Stimulated activated CD8-positive, alpha-beta memory T cell treated with anti-CD3 and anti-CD28 coated beads, Interleukin-12 subunit alpha, Interleukin-12 subunit beta, amount 100 ng/mL, for 1 hour (primary cell): ENCODE measurements around the gene AUTS2.

Source experiments
- DNase-seq: peaks from one replicate; pipeline ENCODE4 v3.0.0-alpha.2; 2020; ENCODE audit warnings: low read depth

AUTS2 gene

DNA sequence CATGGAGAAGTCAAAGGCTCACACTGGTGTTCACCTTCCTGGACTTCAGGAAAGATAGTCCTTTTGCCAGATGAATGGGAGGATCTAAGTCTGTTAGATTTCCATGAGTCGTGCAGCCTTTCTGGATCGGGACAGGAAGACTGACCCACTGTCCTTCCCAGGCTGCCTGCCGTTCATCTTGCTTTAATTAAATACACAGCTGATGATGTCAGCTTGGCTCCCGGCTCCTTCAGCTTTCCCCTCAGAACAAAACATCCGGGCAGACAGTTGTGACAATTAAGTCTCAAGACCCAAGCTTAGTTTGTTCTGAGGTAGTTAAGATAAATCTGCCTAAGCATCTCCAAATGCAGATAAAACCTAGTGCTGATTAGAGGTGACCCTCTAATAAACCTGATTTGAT lies 58.6 kb downstream of the AUTS2 start:
- no peak for DNase-seq

DNA sequence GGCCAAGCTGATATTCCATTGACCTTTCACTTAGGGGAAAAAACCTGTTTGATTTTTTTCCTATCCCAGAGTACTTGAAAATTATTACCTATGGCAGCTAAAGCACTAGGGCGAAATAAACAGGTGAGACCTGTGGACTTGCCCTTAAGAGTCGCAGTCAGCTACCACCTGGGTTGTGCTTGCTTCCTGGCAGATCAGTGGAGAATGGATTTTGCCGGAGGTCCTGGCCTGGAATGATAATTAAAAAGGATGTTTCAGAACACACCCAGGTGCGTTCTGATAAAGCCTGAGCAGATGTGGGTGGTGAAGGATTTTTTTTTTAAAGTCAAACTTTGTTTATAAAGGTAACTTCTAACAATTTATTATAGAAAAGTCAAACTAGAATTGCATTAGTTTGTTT lies 59.1 kb downstream of the AUTS2 start:
- DNase-seq = no peak

DNA sequence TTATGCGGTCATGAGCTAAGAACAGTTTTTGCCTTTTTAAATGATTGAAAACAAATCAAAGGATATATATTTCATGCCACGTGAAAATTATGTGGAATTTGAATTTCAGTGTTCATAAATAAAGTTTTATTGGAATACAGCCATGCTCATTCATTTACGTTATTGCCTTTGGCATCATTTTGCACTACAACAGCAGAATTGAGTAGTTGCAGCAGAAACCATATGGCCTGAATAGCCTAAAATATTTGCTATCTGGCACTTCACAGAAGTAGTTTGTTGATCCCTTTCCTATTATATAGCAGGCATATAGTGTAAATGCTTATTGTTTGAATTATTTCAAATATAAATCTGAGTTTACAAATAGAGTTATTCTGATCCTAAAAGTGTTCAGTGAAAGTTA lies 59.7 kb downstream of the AUTS2 start:
- no peak for DNase-seq

DNA sequence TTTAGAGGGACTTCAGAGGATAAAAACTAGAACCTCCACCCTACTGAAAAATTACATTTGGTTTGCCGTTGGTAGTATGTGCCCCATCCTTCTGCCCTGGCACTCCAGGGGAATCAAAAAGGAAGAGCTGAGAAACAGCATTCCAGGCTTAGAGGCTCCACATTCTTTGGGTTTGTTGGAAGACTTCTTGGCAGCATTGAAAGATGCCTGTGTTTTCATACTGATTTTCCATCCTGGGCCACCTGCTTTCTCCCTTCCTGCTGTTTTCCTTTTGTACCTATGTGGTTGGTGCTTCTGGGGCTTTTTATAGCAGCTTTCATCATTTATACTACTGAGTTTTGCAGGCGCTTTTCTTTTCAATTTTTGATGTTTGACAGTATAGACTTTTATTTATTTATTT lies 61.7 kb downstream of the AUTS2 start:
- no peak for DNase-seq

DNA sequence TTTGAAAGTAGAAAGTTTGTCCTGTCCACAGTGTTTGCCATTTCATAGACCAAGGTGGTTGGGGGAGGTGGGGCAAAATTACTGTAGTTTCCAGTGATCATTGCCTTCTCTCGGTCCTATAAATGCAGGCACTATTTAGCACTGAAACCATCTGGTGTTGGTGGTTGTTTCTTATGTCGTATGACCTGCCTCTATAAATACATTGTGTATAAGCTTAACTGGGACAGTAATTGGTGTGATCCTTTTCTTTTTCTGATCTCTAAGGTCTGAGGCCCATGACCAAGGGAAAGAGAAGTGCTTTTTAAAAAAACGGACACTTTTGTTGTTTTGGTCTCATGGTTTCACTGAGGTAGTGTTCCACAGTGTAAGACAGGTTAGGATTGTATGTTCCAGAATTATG lies 63.1 kb downstream of the AUTS2 start:
- no peak for DNase-seq

DNA sequence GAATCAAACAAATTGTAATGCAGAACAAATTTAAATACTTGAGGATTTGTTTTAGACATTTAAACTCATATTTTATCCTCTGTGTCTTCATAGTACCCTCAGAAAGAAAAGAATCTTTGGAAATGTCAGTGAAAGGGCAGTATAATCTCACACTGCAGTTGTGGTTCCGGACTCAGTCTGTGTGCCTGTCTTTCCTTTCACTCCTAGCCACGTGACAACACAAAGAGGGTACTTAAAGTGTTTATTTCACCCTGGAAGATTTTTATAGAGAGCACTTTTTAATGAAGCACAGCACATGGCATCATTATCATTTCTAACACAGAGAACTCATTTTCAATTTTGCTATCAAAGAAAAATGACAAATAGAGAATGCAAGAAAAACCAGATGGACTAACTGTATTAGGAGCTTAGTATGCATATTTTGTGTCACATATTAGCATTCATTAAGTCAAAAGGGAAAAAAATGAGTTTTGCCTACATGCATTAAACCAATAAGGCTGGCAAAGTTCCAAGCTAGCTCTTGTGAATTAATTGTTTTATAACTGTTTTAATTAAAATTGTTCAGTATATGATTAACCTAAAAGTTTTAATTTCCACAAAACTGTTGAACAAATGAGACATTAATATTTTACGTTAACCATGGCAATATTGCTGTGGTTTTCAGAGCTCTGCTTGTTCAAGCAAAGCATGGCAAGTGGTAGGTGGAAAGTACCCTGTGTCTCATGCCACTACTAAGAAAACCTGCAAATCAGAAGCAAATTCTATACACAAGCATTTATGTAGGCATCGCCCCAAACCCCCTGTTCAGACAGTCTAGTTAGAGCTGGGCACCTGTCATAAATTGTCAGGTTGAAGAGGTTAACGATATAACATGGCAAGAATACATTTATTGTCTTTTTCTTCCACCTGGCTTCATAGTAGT lies 65.9 kb downstream of the AUTS2 start:
- DNase-seq = no peak

DNA sequence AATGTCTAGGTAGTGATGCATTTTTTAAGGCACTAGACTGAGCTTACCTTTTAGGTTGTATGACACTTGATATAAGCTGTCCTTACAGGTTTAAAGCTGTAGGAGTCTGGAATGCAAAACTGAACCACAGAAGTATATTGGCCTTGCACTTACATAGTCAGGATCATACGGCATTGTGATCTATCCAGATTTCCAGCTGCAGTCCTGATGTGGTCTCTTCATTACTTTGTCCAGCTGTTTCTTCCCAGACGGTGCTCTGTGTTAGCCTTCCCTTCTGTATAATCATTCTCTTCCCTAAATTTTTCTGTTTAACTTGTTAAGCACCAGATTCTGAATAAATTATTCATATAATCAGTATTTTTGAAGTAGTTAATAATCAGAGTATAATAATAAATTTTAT lies 67.1 kb downstream of the AUTS2 start:
- no peak for DNase-seq

DNA sequence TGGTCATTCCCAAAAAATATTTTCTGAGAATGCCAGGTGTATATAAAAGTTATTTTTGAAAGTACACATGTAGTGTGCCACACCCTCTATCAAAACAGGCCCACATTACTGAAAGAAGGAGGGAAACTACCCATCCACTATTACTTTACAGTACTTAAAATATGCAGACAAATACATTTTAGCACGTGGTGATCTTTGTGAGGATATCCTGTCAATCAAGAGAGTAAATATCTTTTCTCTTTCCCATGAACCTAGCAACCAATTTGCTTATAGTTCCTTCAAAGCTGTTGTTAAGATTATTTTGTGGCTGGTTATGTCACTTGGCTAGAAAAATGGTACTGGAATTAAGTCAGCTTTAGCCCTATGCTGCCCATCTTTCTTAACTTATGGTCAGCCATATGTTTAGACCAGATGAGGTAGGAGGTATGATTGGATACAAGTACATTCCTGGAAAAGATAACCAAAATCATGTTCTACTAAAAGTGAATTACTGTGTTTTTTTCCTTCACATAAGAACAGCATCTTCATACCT lies 70.1 kb downstream of the AUTS2 start:
- DNase-seq = no peak

DNA sequence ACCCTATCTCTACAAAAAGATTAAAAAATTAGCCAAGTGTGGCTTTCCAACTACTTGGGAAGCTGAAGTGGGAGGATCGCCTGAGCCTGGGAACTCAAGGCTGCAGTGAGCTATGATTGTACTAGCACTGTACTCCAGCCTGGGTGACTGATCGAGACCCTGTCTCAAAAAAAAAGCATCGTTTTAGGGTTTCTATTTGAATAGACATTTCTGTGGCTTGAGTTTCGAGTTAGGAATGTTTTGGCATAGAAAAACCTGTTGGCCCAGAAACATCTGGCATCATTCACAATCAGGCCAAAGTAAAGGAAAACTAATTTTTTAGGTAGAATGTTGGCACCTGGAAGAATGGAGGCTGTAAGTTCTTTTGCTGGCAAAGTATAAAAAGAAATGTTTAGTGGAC lies 72.4 kb downstream of the AUTS2 start:
- no peak for DNase-seq

DNA sequence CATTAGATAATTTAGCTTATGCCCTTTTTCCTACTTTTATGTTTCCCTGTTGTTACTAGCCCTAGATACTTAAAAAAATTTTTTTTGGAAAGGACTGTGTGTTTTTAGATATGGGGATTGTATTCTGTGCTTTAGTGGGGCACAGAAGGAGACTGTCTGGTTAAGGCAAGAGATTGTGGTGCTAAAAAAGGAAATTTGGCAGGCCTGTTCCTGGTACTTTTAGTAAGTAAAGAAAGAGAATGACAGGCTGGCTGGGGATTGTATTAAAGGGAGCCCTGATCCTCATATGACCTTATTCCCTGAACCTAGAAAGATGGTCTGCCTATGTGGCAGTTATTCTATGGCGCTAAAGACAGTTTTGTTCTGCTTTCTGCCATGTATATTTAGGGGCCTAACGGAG lies 74.8 kb downstream of the AUTS2 start:
- DNase-seq = no peak

DNA sequence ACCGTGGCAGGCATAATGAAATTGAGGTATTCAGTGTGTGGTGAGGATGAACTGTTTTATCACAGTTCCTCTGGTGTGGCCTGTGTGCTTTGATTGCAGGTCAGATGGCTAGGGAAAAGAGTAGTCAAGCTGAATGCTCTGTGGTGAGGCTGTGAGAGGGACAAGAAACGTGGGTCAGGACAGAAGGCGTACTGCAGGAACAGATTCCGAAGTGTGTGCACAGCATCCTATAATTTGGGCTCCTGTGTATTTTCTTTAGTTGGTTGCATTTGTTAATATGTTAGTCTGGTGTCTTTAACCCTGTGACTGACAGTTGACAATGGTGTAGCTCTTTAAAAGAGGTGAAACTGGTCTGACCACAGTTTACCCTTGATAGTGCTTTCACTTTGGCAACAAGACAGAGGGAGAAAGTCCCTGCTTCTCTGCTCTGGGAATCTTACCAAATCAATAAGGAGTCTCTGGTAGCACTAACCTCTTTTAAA lies 76.5 kb downstream of the AUTS2 start:
- no peak for DNase-seq

DNA sequence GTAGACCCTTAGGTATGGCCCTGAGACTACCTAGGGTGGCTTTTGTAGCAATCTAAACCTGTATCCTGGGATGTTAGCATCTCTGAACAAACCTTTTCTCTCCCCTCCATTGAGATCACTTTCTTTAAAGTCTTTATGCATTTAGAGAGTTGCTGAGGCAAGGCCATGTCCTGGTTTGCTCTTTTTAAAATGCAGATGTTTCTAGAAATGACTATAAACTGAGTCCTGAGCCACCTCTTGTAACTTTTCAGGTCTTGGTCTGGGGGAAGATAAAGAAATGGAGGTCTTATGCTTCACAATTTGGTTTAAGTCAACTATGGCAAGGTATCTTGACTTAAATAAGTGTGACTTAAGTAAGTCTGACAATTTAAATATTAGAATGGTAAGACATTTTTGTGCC lies 78.0 kb downstream of the AUTS2 start:
- no peak for DNase-seq

DNA sequence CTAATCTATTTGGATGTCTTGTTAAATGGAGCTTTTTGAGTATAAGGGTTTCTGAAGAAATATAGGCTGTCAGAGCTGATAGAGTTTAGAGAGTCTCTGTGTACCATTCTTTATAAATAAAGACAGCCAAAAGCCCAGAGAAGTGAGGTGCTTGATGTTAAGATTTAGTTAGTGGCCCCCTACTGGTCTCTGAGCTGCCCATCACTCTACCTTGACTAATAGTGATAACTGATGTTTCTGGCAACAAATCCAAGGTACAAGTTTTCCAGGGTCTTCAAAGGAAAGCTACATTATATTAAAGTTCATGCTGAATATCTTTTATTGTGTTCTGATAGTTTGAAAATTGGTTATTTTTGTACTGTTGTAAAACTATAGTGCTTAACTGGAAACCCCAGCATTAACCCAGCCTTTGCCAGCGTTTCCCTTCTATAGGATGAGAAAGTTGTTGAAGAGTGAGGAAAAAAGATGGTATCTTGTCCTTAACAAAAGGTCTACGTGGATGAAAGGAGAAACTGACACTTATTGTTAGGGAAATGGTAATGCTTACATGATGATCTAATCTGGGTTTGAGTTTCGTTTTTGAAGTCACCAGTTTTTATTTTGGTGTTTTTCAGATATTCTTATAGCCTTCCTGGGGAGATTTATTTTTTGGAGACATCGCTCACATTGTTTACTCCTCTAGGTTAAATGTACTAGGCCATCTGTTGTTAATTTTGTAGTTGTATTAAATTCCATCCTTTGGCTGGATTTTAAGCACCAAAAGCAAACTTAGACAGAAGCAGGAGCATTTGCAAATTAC lies 79.0 kb downstream of the AUTS2 start:
- no peak for DNase-seq

DNA sequence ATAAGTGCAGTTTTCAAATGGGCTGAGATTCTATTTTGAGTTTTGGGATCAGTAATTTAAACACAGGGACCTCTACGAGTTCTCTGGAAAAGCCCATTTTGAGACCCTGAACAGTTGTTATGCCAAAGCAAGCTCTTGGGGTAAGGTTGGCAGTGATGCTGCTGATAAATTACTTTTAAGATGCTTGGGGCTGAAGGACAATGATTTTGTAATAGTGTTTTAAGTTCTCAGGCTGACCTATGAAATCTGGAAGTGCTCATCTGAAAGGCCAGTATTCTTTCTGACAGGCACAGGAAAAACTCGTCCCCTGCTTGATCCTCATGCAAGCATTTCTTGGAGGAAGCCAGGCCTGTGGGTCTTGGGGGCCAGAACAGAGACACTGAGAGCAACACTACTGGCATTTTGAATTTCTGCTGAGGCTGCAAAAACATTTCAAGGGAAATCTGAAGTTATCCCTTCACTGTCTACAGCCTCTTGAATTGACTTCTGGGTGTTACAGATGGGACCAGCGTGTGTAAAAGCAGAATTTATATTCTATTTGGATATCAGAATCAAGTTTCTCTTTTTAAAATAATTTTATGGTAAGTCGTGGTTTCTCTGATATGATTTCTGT lies 79.7 kb downstream of the AUTS2 start:
- DNase-seq = no peak

DNA sequence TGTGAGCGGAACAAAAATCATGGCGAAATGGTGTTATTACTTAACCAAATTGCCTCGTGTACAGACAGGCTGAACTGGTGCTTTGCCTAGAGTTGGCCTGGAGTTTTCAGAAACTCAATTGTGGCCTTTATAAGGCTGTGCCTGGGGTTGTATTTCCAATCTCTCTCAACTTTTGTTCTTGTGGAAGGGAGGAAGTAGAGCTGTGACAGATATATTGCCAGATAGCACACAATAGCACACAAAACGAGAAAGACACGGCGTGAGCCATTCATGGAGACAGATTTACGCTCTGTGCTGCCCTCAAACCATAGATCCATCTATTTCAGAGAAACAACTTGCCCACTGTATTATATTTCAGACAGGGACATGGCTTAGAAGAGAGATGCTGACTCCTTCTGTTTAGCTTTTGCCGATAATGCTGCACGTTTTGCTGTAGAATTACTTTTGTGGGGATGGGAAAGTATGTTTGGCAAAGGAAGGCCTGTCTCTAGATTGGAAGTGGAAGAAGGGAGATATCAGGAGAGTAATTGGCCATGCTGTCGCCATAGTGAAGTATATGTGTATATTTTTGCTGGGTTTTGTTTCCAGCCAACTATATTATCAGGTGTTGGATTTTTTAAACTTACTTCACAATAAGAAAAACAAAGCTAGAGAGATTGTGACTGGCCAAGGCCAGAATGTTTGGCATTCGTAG lies 80.4 kb downstream of the AUTS2 start:
- no peak for DNase-seq

DNA sequence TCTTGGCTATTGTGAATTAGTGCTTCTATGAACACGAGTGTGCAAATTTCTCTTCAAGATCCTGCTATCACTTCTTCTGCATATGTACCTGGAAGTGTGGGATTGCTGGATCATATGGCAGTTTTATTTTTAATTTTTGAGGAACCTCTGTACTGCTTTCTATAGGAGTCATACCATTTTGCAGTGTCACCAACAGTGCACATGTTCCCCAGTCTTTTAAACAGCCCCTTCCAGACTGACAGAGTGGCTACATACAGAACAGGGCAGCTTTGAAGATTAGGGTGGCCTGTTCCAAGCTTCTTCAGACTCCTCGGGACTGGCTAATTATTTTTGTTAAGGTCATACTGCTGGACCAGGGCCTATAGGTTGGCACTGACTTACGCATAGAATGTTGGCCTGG lies 82.9 kb downstream of the AUTS2 start:
- DNase-seq = no peak

DNA sequence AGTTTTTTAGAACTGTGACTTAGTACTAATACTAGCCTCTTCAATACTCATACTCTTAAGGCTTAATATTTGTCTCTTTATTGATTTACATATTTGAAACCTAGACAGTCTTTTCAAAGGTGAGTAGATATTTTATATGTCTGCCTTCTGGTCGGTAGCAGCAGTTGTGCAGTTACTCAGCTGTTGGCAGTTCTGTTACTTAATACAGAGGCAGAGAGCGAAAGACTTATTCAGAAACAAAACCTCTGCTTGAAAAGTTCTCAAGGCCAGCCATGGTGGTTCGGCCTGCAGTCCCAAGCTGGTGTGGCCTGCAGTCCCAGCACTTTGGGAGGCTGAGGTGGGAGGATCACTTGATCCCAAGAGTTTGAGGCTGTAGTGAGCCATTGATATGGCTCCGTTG lies 84.2 kb downstream of the AUTS2 start:
- DNase-seq = no peak

DNA sequence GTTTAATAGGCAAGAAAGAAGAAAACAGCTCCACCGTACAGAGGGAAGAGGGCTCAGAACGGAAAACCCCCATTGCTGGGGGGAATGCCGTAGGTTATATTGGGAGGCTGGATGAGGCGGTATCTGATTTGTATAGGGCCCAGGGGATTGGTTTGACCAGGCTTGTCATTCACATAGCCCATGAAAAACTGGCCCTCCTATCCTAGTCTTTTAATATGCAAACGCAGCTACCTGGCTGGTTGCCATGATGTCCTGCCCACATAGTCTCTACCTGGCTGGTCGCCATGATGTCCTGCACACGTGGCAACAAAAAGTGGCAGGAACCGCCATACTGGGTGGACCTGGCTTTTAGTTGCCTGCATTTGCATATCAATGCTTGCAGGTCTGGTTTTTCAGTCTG lies 84.7 kb downstream of the AUTS2 start:
- DNase-seq = no peak

DNA sequence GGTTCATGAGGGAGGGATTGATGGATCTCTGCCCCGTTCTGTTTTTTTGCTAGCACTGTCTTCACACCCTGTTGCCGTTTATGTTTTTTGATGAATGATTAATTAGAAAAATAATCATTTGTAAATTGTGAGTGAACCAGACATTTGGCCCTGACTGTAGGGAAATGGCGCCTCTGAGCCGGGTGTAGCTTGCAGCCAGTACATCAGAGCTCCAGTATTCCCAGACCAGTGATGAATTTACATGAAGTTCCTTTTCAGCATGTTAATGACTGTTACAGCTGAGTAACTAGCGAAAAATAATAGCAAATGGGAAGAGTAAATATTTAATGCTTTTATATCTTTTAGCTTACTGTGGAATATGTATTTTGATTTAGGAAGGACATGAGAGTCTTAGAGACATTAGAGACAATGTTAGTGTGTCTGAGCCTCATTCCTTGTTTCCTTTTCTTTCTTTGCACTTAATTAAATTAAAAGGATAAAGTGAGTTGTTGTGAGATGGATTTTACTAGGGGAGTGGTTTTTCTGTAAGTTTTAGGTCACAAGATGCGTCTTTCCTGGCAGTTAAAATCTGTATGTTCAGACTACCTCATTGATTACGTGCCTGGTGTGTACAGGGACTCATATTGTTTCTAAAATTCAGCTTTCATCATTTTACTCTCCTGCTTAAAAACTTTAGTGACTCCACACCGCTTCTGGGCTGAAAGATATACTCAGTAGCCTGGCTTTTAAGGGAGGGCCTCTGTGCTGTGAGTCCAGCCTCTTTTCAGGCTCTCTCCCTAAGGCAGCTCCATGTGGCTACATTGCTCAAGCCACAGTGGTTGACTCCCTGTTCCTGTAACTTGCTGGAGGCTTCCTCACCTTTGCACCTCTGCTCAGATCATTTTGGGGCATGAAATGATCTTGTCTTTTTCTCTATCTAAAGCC lies 86.4 kb downstream of the AUTS2 start:
- DNase-seq = no peak

DNA sequence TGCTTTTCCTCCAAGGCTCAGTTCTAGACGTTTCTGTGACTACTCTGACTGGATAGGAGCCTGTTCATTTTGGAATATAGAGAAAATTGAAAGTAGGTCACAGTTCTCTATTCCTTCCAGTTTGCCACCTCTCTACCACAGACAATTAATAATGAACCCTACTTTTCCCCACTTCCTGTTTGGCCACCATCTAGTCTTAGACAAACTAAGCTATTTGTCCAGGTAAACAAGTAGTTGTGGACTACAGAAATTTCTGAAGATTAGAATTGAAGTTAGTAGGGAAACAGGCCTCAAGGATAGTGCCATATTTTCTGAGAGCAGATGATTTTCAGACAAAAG lies 87.0 kb downstream of the AUTS2 start:
- no peak for DNase-seq

DNA sequence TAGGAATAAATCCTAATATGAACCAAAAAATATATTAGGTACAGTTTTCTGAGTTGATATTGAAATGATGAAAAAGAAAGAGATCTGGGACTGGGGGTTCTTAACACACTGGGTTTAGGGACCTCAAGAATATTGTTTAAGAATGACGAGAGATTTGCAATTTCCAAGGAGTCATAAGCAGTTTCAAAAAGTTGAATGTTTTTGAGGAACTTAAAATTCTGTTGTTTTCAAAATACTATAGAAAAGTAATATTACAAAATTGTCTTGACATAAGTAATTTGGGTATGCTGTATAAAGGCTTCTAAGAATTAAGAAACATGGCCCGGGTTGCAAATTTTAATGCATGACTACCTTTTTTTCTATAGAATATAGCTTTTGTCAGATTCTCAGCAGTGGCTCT lies 88.1 kb downstream of the AUTS2 start:
- no peak for DNase-seq
